A549 treated with Mapracorat at 1 μM for 4 hours (cell line): Measurements from ENCODE around the gene CDKL4. TPM values are rescaled to one million over a fixed set of nuclear protein-coding genes. Genes with fewer than 3 reads are reported as not detected.

Experiments
- total RNA-seq: library from RNA; stranded (reverse); fragments of 200-300 nt; extraction: Qiagen RNA extraction; gene quantifications from 5 replicates; pipeline ENCODE4 v1.2.3, GENCODE V29; 2022

The CDKL4 gene
- total RNA-seq: not detected in 5 replicates

GRCh38 chr2:39243469-39244123 is at the start of gene CDKL4:
Gene CDKL4, minus strand, starts transcription at chr2:39243970.

Other genes starting within 250 kb of the CDKL4 start
- gene SOS1, start 122.9 kb downstream of the CDKL4 start, total RNA-seq: 11.3 to 16.2 TPM (median 14.6 TPM) in 5 replicates
- gene MAP4K3, start 193.3 kb upstream of the CDKL4 start, total RNA-seq: 16.2 to 20.4 TPM (median 18.5 TPM) in 5 replicates